Esophagus muscularis mucosa (tissue), 4 donors: Measurements from ENCODE around the gene NAGK.
"Not testable (repeated sequence)": the region's sequence is repeated elsewhere in the genome, so short reads cannot be mapped to it uniquely, and the experiment has no call there.

Experiments
- EP300 ChIP-seq: sonication (generic); formaldehyde crosslinking; IDR thresholded peaks from one replicate; pipeline ENCODE4 v1.6.1; 2017; ENCODE audit warnings: antibody characterized with exemption
- POLR2A ChIP-seq: fragments of 450-650 bp; IDR thresholded peaks from one replicate; pipeline ENCODE4 v1.6.1; 2017; ENCODE audit warnings: antibody characterized with exemption, moderate library complexity, mild to moderate bottlenecking, low read depth
- TF ChIP-seq, protein P1 (sequence below), 3 experiments: fragments of 200-600 bp in 2 of 3; fragments of 450-650 bp in 1 of 3; sonication (generic) in 2 of 3; IDR thresholded peaks; one replicate each; pipeline ENCODE4 v1.5.1; 2017 to 2019; ENCODE audit warnings: antibody characterized with exemption in 3 of 3, mild to moderate bottlenecking in 2 of 3, moderate library complexity in 1 of 3

- TF ChIP-seq, protein P1, sequence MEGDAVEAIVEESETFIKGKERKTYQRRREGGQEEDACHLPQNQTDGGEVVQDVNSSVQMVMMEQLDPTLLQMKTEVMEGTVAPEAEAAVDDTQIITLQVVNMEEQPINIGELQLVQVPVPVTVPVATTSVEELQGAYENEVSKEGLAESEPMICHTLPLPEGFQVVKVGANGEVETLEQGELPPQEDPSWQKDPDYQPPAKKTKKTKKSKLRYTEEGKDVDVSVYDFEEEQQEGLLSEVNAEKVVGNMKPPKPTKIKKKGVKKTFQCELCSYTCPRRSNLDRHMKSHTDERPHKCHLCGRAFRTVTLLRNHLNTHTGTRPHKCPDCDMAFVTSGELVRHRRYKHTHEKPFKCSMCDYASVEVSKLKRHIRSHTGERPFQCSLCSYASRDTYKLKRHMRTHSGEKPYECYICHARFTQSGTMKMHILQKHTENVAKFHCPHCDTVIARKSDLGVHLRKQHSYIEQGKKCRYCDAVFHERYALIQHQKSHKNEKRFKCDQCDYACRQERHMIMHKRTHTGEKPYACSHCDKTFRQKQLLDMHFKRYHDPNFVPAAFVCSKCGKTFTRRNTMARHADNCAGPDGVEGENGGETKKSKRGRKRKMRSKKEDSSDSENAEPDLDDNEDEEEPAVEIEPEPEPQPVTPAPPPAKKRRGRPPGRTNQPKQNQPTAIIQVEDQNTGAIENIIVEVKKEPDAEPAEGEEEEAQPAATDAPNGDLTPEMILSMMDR (IDR thresholded peaks at IDR 0.05): not testable (repeated sequence)
- not testable (repeated sequence) for TF ChIP-seq EP300, POLR2A
These were observed 48.5 kb upstream of the NAGK start for GRCh38 chr2:71019989-71020388.
